NCI-H1092 treated with DMSO at 0.1 percent for 48 hours (cell line): Measurements from ENCODE around the gene MAP4K2.
"Not testable (repeated sequence)": the region's sequence is repeated elsewhere in the genome, so short reads cannot be mapped to it uniquely, and the experiment has no call there.

ENCODE experiments used
- DNase-seq: peaks from one replicate; lab custom pipeline; 2025; lab: John Stamatoyannopoulos, UW

MAP4K2 gene

GRCh38 chr11:64838600-64839334, 35.8 kb upstream of the MAP4K2 start:
- DNase-seq = no peak

GRCh38 chr11:64837887-64838351, 34.9 kb upstream of the MAP4K2 start:
- no peak for DNase-seq

- no peak for DNase-seq
Measured at GRCh38 chr11:64836448-64837072, 33.5 kb upstream of the MAP4K2 start.

- no peak for DNase-seq
Measured at GRCh38 chr11:64835616-64836447, 32.8 kb upstream of the MAP4K2 start.

- DNase-seq = no peak
Measured at GRCh38 chr11:64834723-64835615, 32.0 kb upstream of the MAP4K2 start.

- DNase-seq = no peak
Measured at GRCh38 chr11:64834031-64834722, 31.2 kb upstream of the MAP4K2 start.

- DNase-seq = no peak
Measured at GRCh38 chr11:64833509-64833908, 30.5 kb upstream of the MAP4K2 start.

- no peak for DNase-seq
Measured at GRCh38 chr11:64833198-64833502, 30.1 kb upstream of the MAP4K2 start.

GRCh38 chr11:64832467-64833197, 29.6 kb upstream of the MAP4K2 start:
- DNase-seq = no peak

GRCh38 chr11:64831411-64831891, 28.4 kb upstream of the MAP4K2 start:
- DNase-seq = peak; percentile 59

- DNase-seq = no peak
Measured at GRCh38 chr11:64829536-64830251, 26.7 kb upstream of the MAP4K2 start.

GRCh38 chr11:64827451-64827839, 24.4 kb upstream of the MAP4K2 start:
- no peak for DNase-seq

GRCh38 chr11:64826578-64827450, 23.8 kb upstream of the MAP4K2 start:
- DNase-seq = no peak

GRCh38 chr11:64826062-64826461, 23.0 kb upstream of the MAP4K2 start:
- DNase-seq = no peak

- no peak for DNase-seq
Measured at GRCh38 chr11:64823568-64824119, 20.6 kb upstream of the MAP4K2 start.

- no peak for DNase-seq
Measured at GRCh38 chr11:64817476-64817875, 14.5 kb upstream of the MAP4K2 start.

- DNase-seq = not testable (repeated sequence)
Measured at GRCh38 chr11:64815433-64815832, 12.4 kb upstream of the MAP4K2 start.

GRCh38 chr11:64814712-64815187, 11.7 kb upstream of the MAP4K2 start:
- DNase-seq = no peak
